AG04450 (cell line): ENCODE data around the gene NAPEPLD. TPM values are rescaled to one million over a fixed set of nuclear protein-coding genes. Genes with fewer than 3 reads are reported as not detected.
"Not testable (repeated sequence)": the region's sequence is repeated elsewhere in the genome, so short reads cannot be mapped to it uniquely, and the experiment has no call there.

ENCODE experiments used
- CTCF ChIA-PET: fragments of 300-600, 350-600 bp; formaldehyde crosslinking; extraction: SDS; loops from one replicate; lab custom pipeline; 2022; ENCODE audit warnings: antibody characterized with exemption, inconsistent platforms; lab: Charles Lee
- POLR2A ChIA-PET: fragments of 350-600 bp; formaldehyde crosslinking; extraction: SDS; loops from one replicate; lab custom pipeline; 2021; ENCODE audit warnings: antibody characterized with exemption, inconsistent platforms; lab: Yijun Ruan, JAX
- DNase-seq: peaks from one replicate; pipeline ENCODE4 v3.0.0-alpha.2; 2011; ENCODE audit warnings: low read depth, low spot score
- H3K27ac ChIP-seq: one replicate; pipeline ENCODE4 v1.5.1; 2012; ENCODE audit warnings: low read depth, low read length, control low read depth
- H3K27me3 ChIP-seq: one replicate; pipeline ENCODE4 v1.6.0; 2012; ENCODE audit warnings: low read length; ENCODE audit not compliant: control insufficient read depth, insufficient read depth
- H3K4me3 ChIP-seq: 2 replicates; pipeline ENCODE4 v1.5.1; 2011; ENCODE audit warnings: mild to moderate bottlenecking, low read depth, low read length, control low read depth
- H3K9me3 ChIP-seq: 2 replicates; pipeline ENCODE4 v1.5.1; 2012; ENCODE audit warnings: low read length; ENCODE audit not compliant: control insufficient read depth, insufficient read depth
- CTCF ChIP-seq: IDR thresholded peaks from 2 replicates; pipeline ENCODE4 v1.5.1; 2011; ENCODE audit warnings: low read depth, low read length, control low read depth, inconsistent platforms
- polyA plus RNA-seq: library from polyadenylated mRNA; depleted of rRNA; stranded (reverse); fragments of >200 nt; gene quantifications from 2 replicates; pipeline ENCODE4 v1.2.3, GENCODE V29; 2011

The NAPEPLD gene
- polyA plus RNA-seq, 1 experiment = 8.9 TPM

- POLR2A ChIA-PET = no interaction called here
- peaks cover 6% of the 10 kb centered on the region for H3K9me3 ChIP-seq
- no peaks in the 10 kb centered on the region for H3K27me3 ChIP-seq
- CTCF ChIA-PET = interaction anchor here (1.8 kb wide), 2 partner anchors 9 to 307 kb away, joined by 8 to 9 read pairs; partner anchors contain the start of genes ARMC10 and FBXL13
- no peak overlapping the region for H3K27ac ChIP-seq
- peak; percentile 60 for TF ChIP-seq CTCF
- no peak for DNase-seq
- no peak overlapping the region for H3K4me3 ChIP-seq
Measured at GRCh38 chr7:103065667-103066066, 83.2 kb downstream of the NAPEPLD start.

DNA sequence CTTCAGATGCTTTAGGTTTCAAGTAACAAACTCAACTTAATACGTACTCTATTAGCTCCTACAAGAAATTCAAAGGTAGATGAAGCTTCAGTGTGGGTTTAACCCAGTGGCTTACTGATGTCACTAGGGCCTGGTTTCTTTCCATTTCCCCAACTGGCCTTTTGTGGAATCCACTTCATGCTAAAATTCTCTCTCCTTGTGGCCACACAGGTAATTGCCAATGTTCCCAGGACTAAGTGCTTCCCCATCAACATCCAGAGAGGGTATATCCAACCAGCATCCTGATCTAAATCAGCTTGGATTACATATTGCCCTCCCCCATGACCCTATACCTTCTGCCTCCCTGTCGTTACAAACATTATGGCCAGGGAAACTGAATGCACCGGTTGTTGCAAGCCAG is 85.0 kb downstream of the NAPEPLD start:
- H3K27ac ChIP-seq = no peak overlapping the region
- H3K9me3 ChIP-seq = peaks cover 3% of the 10 kb centered on the region
- TF ChIP-seq CTCF = peak; percentile 7; the same call in 1 of the 2 replicates
- no peak overlapping the region for H3K4me3 ChIP-seq
- no peak for DNase-seq
- ChIA-PET CTCF (interaction anchor here (1.4 kb wide), 2 partner anchors 147 to 305 kb away, joined by 4 to 5 read pairs; no protein-coding TSS in a partner anchor), POLR2A (no interaction called here)
- no peaks in the 10 kb centered on the region for H3K27me3 ChIP-seq

- DNase-seq = no peak
- ChIA-PET POLR2A (no interaction called here), CTCF (interaction anchor here (1.1 kb wide), 1 partner anchor 9 kb away, joined by 3 read pairs; no protein-coding TSS in a partner anchor)
- H3K9me3 ChIP-seq = no peaks in the 10 kb centered on the region
- H3K27me3 ChIP-seq = no peaks in the 10 kb centered on the region
- H3K4me3 ChIP-seq = no peak overlapping the region
- no peak overlapping the region for H3K27ac ChIP-seq
- no peak for TF ChIP-seq CTCF
Measured at GRCh38 chr7:103059471-103059870, 89.4 kb downstream of the NAPEPLD start.

- CTCF ChIA-PET = no interaction called here
- H3K4me3 ChIP-seq = no peak overlapping the region
- POLR2A ChIA-PET = no interaction called here
- no peak for TF ChIP-seq CTCF
- DNase-seq = no peak
- H3K27ac ChIP-seq = no peak overlapping the region
- H3K27me3 ChIP-seq = no peaks in the 10 kb centered on the region
- no peaks in the 10 kb centered on the region for H3K9me3 ChIP-seq
Measured at GRCh38 chr7:103058122-103058521, 90.8 kb downstream of the NAPEPLD start.

DNA sequence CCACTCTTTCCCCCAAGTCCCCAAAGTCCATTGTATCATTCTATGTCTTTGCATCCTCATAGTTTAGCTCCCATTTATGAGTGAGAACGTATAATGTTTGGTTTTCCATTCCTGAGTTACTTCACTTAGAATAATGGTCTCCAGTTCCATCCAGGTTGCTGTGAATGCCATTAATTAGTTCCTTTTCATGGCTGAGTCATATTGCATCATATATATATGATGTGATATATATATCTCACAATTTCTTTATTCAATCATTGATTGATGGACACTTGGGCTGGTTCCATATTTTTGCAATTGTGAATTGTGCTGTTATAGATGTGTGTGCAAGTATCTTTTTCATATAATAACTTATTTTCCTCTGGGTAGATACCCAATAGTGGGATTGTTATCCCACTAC is 92.9 kb downstream of the NAPEPLD start:
- CTCF ChIA-PET, DNase-seq, H3K27me3 ChIP-seq, H3K9me3 ChIP-seq, POLR2A ChIA-PET, H3K27ac ChIP-seq, H3K4me3 ChIP-seq: not testable (repeated sequence)
